Neuronal stem cell (in vitro differentiated cells): ENCODE results near the gene CMTM7.

Source experiments
- DNase-seq: peaks from one replicate; pipeline ENCODE4 v3.0.0-alpha.2; 2013; ENCODE audit warnings: low spot score
- H2AFZ ChIP-seq: one replicate; pipeline ENCODE4 v1.6.1; 2013; ENCODE audit warnings: mild to moderate bottlenecking, low read length, inconsistent platforms
- H2AK5ac ChIP-seq: 2 replicates; pipeline ENCODE4 v1.6.1; 2013; ENCODE audit warnings: low read depth, mild to moderate bottlenecking, inconsistent platforms, low read length, moderate library complexity, mixed read lengths
- H2BK120ac ChIP-seq: 2 replicates; pipeline ENCODE4 v1.6.1; 2013; ENCODE audit warnings: low read depth, mild to moderate bottlenecking, inconsistent platforms, low read length, moderate library complexity, mixed read lengths
- H2BK12ac ChIP-seq: one replicate; pipeline ENCODE4 v1.6.1; 2013; ENCODE audit warnings: low read length, inconsistent platforms
- H2BK15ac ChIP-seq: 2 replicates; pipeline ENCODE4 v1.6.1; 2013; ENCODE audit warnings: mild to moderate bottlenecking, low read length, inconsistent platforms, mixed read lengths
- H2BK5ac ChIP-seq: one replicate; pipeline ENCODE4 v1.6.1; 2013; ENCODE audit warnings: inconsistent platforms, mild to moderate bottlenecking, low read length, moderate library complexity
- H3K14ac ChIP-seq: one replicate; pipeline ENCODE4 v1.6.1; 2013; ENCODE audit warnings: low read length, inconsistent platforms
- H3K18ac ChIP-seq: 2 replicates; pipeline ENCODE4 v1.6.1; 2013; ENCODE audit warnings: low read length, inconsistent platforms
- H3K23ac ChIP-seq: 2 replicates; pipeline ENCODE4 v1.6.1; 2013; ENCODE audit warnings: low read depth, mild to moderate bottlenecking, mixed read lengths, low read length, inconsistent platforms; ENCODE audit not compliant: poor library complexity
- H3K27ac ChIP-seq: replicated peaks from 3 replicates; pipeline ENCODE4 v1.5.1; 2013; ENCODE audit warnings: low read length, inconsistent platforms
- H3K27me3 ChIP-seq, 3 experiments: 2 replicates each; pipeline ENCODE4 v1.6.1; 2013; ENCODE audit warnings: low read length in 3 of 3, mild to moderate bottlenecking in 2 of 3, inconsistent platforms in 1 of 3, low read depth in 1 of 3, mixed read lengths in 1 of 3, moderate library complexity in 1 of 3; ENCODE audit not compliant: control insufficient read depth in 3 of 3, insufficient read depth in 3 of 3
- H3K36me3 ChIP-seq, 2 donors: replicated peaks in 1 of 2; 2 replicates each; pipeline ENCODE4 v1.6.1; 2013; ENCODE audit warnings: low read length in 2 of 2; ENCODE audit not compliant: control insufficient read depth in 2 of 2, insufficient read depth in 2 of 2
- H3K4ac ChIP-seq: 2 replicates; pipeline ENCODE4 v1.6.1; 2013; ENCODE audit warnings: inconsistent platforms, mild to moderate bottlenecking, low read length, moderate library complexity
- H3K4me1 ChIP-seq, 2 donors: 1 replicate in 1 of 2; 2 replicates in 1 of 2; pipeline ENCODE4 v1.6.1; 2013; ENCODE audit warnings: low read length in 2 of 2, low read depth in 1 of 2; ENCODE audit not compliant: control insufficient read depth in 2 of 2, insufficient read depth in 1 of 2
- H3K4me2 ChIP-seq: one replicate; pipeline ENCODE4 v1.6.1; 2013; ENCODE audit warnings: mild to moderate bottlenecking, low read length, inconsistent platforms; ENCODE audit not compliant: insufficient read depth, poor library complexity, severe bottlenecking
- H3K4me3 ChIP-seq, 2 donors: 2 replicates each; pipeline ENCODE4 v1.5.1; 2013; ENCODE audit warnings: low read length in 2 of 2, mild to moderate bottlenecking in 2 of 2, inconsistent platforms in 1 of 2, moderate library complexity in 1 of 2
- H3K79me1 ChIP-seq: one replicate; pipeline ENCODE4 v1.6.1; 2013; ENCODE audit warnings: low read depth, mild to moderate bottlenecking, inconsistent platforms, low read length, moderate library complexity
- H3K9ac ChIP-seq: one replicate; pipeline ENCODE4 v1.6.1; 2013; ENCODE audit warnings: mild to moderate bottlenecking, low read depth, low read length, inconsistent platforms; ENCODE audit not compliant: poor library complexity
- H3K9me3 ChIP-seq, 2 donors: replicated peaks in 1 of 2; 2 replicates each; pipeline versions ENCODE3 to v1.6.1; 2013; ENCODE audit warnings: low read length in 2 of 2, mild to moderate bottlenecking in 2 of 2, inconsistent platforms in 1 of 2, low read depth in 1 of 2, mixed read lengths in 1 of 2, moderate library complexity in 1 of 2; ENCODE audit not compliant: control insufficient read depth in 2 of 2, insufficient read depth in 1 of 2
- H4K8ac ChIP-seq: one replicate; pipeline ENCODE4 v1.6.1; 2013; ENCODE audit warnings: low read depth, mild to moderate bottlenecking, inconsistent platforms, low read length, moderate library complexity
- H4K91ac ChIP-seq: one replicate; pipeline ENCODE4 v1.6.1; 2013; ENCODE audit warnings: low read length, low read depth, mild to moderate bottlenecking, inconsistent platforms; ENCODE audit not compliant: poor library complexity
- WGBS, 2 donors: extraction: QIAGEN DNeasy Blood & Tissue Kit; methylation state at CpG; one replicate each; pipeline ENCODE4 v1.1.7; 2013; ENCODE audit warnings: missing lambda C conversion rate in 2 of 2, mixed read lengths in 1 of 2; ENCODE audit not compliant: insufficient read length in 2 of 2, insufficient replicate concordance in 1 of 2; ENCODE audit errors: extremely low coverage in 2 of 2; 5-methylcytosine and 5-hydroxymethylcytosine counted together

The CMTM7 gene

DNA sequence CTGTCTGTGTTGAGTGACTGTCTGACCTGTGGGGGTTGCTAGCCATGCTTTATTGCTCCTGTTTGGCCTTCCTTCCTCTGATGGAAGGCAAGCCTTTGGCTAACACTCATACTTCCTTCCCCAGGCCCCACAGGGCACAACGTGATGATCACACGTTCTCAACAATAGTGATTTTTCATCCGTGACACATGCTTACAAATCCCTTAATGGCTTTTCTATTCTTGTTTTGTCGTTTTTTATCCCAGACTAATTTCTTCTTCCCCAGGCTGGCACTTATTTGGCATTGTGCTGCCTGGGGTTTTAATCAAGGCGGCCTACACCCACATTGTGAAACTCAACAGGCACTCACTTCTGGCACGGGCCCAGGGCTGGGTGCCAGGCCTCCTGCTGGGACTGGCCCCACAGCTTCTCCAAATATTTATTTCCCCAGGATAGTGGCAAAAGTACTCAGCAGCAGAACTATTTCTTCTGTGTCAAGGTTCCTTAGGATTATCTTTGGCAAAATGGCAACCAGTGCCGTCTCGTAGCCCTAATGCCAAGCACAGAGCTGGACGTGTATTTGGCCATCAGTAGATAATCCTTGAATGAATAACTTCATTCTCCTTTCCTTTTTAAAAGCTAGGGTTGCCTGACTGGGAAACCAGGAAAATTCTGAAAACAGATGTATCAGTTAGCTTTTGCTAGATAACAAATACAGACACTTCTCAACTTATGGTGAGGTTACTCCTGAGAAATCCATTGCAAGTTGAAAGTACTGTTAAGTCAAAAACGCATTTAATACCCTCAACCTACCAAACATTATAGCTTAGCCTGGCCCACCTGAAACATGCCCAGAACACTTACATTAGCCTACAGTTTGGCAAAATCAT is 30.6 kb downstream of the CMTM7 start:
- Histone ChIP-seq H3K79me1 (peaks cover 4% of the 10 kb centered on the region), H2AFZ (no peak overlapping the region), H3K4me3 (no peak overlapping the region), H3K18ac (peak overlapping the region; percentile 7), H3K4me1 (peaks cover 11 to 12% of the 10 kb centered on the region in 2 donors), H2BK15ac (no peak overlapping the region), H2BK12ac (no peak overlapping the region), H3K14ac (no peak overlapping the region), H4K8ac (no peak overlapping the region), H3K27ac (no peak overlapping the region), H2AK5ac (no peak overlapping the region), H4K91ac (no peak overlapping the region), H3K9ac (no peak overlapping the region), H3K36me3 (peaks cover 0 to 4% of the 10 kb centered on the region in 2 donors), H3K9me3 (peaks cover 0 to 26% of the 10 kb centered on the region in 2 donors), H3K4me2 (no peak overlapping the region), H3K4ac (no peak overlapping the region), H3K23ac (no peak overlapping the region), H2BK120ac (no peak overlapping the region), H2BK5ac (no peak overlapping the region), H3K27me3 (no peaks in the 10 kb centered on the region)
- no peak for DNase-seq
- WGBS, 2 donors = no CpG with 5 or more reads among the region's 10 CpGs

- H3K36me3 ChIP-seq = peaks cover 0 to 4% of the 10 kb centered on the region in 2 donors
- H3K79me1 ChIP-seq = peaks cover 4% of the 10 kb centered on the region
- H2AFZ ChIP-seq = no peak overlapping the region
- H2BK15ac ChIP-seq = no peak overlapping the region
- H3K4ac ChIP-seq = no peak overlapping the region
- H4K8ac ChIP-seq = no peak overlapping the region
- no peak overlapping the region for H2BK12ac ChIP-seq
- H3K4me1 ChIP-seq = peaks cover 11 to 12% of the 10 kb centered on the region in 2 donors
- H4K91ac ChIP-seq = no peak overlapping the region
- no peak for DNase-seq
- no peak overlapping the region for H3K23ac ChIP-seq
- H3K14ac ChIP-seq = no peak overlapping the region
- no CpG with 5 or more reads among the region's 2 CpGs for WGBS, 2 donors
- H3K9ac ChIP-seq = no peak overlapping the region
- H3K4me2 ChIP-seq = no peak overlapping the region
- no peaks in the 10 kb centered on the region for H3K27me3 ChIP-seq
- H3K18ac ChIP-seq = no peak overlapping the region
- peaks cover 0 to 25% of the 10 kb centered on the region in 2 donors for H3K9me3 ChIP-seq
- H2BK120ac ChIP-seq = no peak overlapping the region
- H2BK5ac ChIP-seq = no peak overlapping the region
- H3K27ac ChIP-seq = no peak overlapping the region
- no peak overlapping the region for H3K4me3 ChIP-seq
- H2AK5ac ChIP-seq = no peak overlapping the region
Observed at GRCh38 chr3:32422943-32423342, 31.3 kb downstream of the CMTM7 start.

GRCh38 chr3:32423534-32423933 is 31.9 kb downstream of the CMTM7 start:
- Histone ChIP-seq H2BK15ac (no peak overlapping the region), H3K4ac (no peak overlapping the region), H3K27ac (no peak overlapping the region), H3K4me2 (no peak overlapping the region), H3K14ac (no peak overlapping the region), H4K91ac (no peak overlapping the region), H3K36me3 (peaks cover 0 to 4% of the 10 kb centered on the region in 2 donors), H3K9ac (no peak overlapping the region), H2BK120ac (no peak overlapping the region), H2AK5ac (no peak overlapping the region), H4K8ac (no peak overlapping the region), H2AFZ (no peak overlapping the region), H3K4me3 (no peak overlapping the region), H3K18ac (no peak overlapping the region), H3K4me1 (peaks cover 11 to 12% of the 10 kb centered on the region in 2 donors), H2BK12ac (no peak overlapping the region), H3K27me3 (no peaks in the 10 kb centered on the region), H3K9me3 (peaks cover 0 to 19% of the 10 kb centered on the region in 2 donors), H3K79me1 (peaks cover 4% of the 10 kb centered on the region), H2BK5ac (no peak overlapping the region), H3K23ac (no peak overlapping the region)
- no CpG with 5 or more reads among the region's 3 CpGs for WGBS, 2 donors
- no peak for DNase-seq

DNA sequence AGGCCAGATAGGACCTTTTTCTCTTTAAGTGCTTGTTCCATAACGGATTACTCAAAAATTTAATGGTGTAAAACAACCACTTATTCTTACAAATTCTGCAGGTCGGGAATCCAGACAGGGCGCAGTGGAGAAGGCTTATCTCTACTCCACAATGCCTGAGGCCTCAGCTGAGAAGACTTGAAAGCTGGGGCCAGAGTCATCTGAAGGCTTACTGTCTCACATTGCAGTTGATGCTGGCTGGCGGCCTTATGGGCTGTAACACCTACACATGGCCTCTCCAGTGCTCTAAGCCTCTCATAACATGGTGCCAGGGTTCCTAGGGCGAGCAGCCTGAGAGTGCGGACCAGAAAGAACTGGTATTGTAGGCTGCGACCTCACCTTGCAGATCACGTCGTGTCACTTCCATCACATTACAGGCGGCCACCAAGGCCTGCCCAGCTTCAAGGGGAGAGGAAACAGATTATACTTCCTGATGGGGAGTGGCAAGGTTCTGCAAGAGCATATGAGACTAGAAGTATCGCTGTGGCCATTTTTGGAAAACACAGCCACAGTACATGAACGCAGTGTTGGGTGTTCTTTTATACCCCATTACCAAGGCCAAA is 32.4 kb downstream of the CMTM7 start:
- no peak overlapping the region for H3K27ac ChIP-seq
- no peak overlapping the region for H2BK15ac ChIP-seq
- no peak overlapping the region for H2BK5ac ChIP-seq
- no peak for DNase-seq
- no peak overlapping the region for H2AFZ ChIP-seq
- peak overlapping the region; percentile 50 for H2AK5ac ChIP-seq
- H3K9ac ChIP-seq = no peak overlapping the region
- H3K4me3 ChIP-seq = no peak overlapping the region
- peak overlapping the region; percentile 52 for H3K23ac ChIP-seq
- no peaks in the 10 kb centered on the region for H3K27me3 ChIP-seq
- peaks cover 11 to 12% of the 10 kb centered on the region in 2 donors for H3K4me1 ChIP-seq
- H3K9me3 ChIP-seq = peaks cover 0 to 14% of the 10 kb centered on the region in 2 donors
- H3K36me3 ChIP-seq = peaks cover 0 to 4% of the 10 kb centered on the region in 2 donors
- H3K18ac ChIP-seq = peak overlapping the region; percentile 70
- H4K8ac ChIP-seq = no peak overlapping the region
- no peak overlapping the region for H2BK12ac ChIP-seq
- H3K14ac ChIP-seq = no peak overlapping the region
- H2BK120ac ChIP-seq = no peak overlapping the region
- no CpG with 5 or more reads among the region's 12 CpGs for WGBS, 2 donors
- no peak overlapping the region for H3K4me2 ChIP-seq
- no peak overlapping the region for H4K91ac ChIP-seq
- H3K4ac ChIP-seq = no peak overlapping the region
- peaks cover 4% of the 10 kb centered on the region for H3K79me1 ChIP-seq
